Brain microvascular endothelial cell (primary cell): ENCODE results near the gene FAM110C.

Experiments
- DNase-seq: peaks from one replicate; pipeline ENCODE4 v3.0.0-alpha.2; 2020
- H3K27ac ChIP-seq: fragments of 250-450 bp; sonication (Bioruptor Pico); 2 replicates; pipeline ENCODE4 v1.5.1; 2020; ENCODE audit warnings: mild to moderate bottlenecking, moderate library complexity
- H3K27me3 ChIP-seq: fragments of 250-450 bp; sonication (Bioruptor Pico); replicated peaks from 2 replicates; pipeline ENCODE4 v1.5.1; 2020; ENCODE audit warnings: mild to moderate bottlenecking
- H3K36me3 ChIP-seq: fragments of 250-450 bp; sonication (Bioruptor Pico); replicated peaks from 2 replicates; pipeline ENCODE4 v1.5.1; 2020; ENCODE audit warnings: mild to moderate bottlenecking
- H3K4me3 ChIP-seq: 2 replicates; pipeline ENCODE4 v1.5.1; 2011; ENCODE audit warnings: low read depth, mild to moderate bottlenecking, control low read depth, low read length, moderate library complexity
- CTCF ChIP-seq: IDR thresholded peaks from 2 replicates; pipeline ENCODE4 v1.5.1; 2011; ENCODE audit warnings: low read depth, mild to moderate bottlenecking, moderate library complexity, low read length, control low read depth, inconsistent platforms; ENCODE audit errors: missing control alignments
- in situ Hi-C: cut with HindIII; loops from 2 replicates; pipeline ENCODE4 v1.10.0; 2017; ENCODE audit warnings: low sequenced_read_pairs, low pct_ligation_motif_present

FAM110C gene

DNA sequence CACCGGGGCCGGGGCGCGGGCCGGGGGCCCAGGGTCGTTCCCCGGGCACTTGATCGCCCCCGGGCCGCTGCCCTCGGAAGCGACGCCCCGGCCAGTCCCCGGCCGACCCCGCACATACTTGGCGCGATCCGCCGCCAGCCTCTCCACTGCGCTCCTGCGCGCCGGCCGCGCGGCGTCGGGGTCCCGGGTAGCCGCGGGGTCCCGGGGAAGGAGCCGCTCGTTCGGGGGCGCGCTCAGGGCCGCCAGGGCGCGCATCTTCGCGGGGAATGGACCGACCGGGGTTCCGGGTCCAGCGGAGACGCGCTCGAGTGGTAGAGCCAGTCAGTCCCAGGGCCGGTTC lies 204 bp downstream of the FAM110C start:
- peaks cover 29% of the 10 kb centered on the region for H3K27me3 ChIP-seq
- no peak for DNase-seq

GRCh38 chr2:45342-46130 lies 769 bp downstream of the FAM110C start:
- Histone ChIP-seq H3K27ac (no peak overlapping the region), H3K4me3 (no peak overlapping the region), H3K36me3 (no peaks in the 10 kb centered on the region), H3K27me3 (peaks cover 29% of the 10 kb centered on the region)
- no peak for TF ChIP-seq CTCF
- in situ Hi-C loops = no loop called here
- no peak for DNase-seq

More for the DNA sequence above, 204 bp downstream of the FAM110C start:
- no peak for TF ChIP-seq CTCF
- in situ Hi-C loops = no loop called here
- Histone ChIP-seq H3K4me3 (no peak overlapping the region), H3K27ac (no peak overlapping the region), H3K36me3 (no peaks in the 10 kb centered on the region)

- in situ Hi-C loops = no loop called here
- DNase-seq = no peak
- no peaks in the 10 kb centered on the region for H3K36me3 ChIP-seq
- H3K27ac ChIP-seq = no peak overlapping the region
- TF ChIP-seq CTCF = no peak
- no peak overlapping the region for H3K4me3 ChIP-seq
- peaks cover 29% of the 10 kb centered on the region for H3K27me3 ChIP-seq
These were observed 1.5 kb downstream of the FAM110C start for GRCh38 chr2:44748-45341.

- Histone ChIP-seq H3K27ac (no peak overlapping the region), H3K4me3 (no peak overlapping the region), H3K27me3 (peaks cover 29% of the 10 kb centered on the region), H3K36me3 (no peaks in the 10 kb centered on the region)
- TF ChIP-seq CTCF = no peak
- no peak for DNase-seq
- in situ Hi-C loops = no loop called here
These were observed 3.5 kb downstream of the FAM110C start for GRCh38 chr2:42788-43187.

GRCh38 chr2:40465-40864 lies 5.8 kb downstream of the FAM110C start:
- TF ChIP-seq CTCF = no peak
- H3K36me3 ChIP-seq = no peaks in the 10 kb centered on the region
- in situ Hi-C loops = no loop called here
- H3K27ac ChIP-seq = no peak overlapping the region
- DNase-seq = no peak
- no peak overlapping the region for H3K4me3 ChIP-seq
- H3K27me3 ChIP-seq = peaks cover 7% of the 10 kb centered on the region

- no peak for DNase-seq
- no peak for TF ChIP-seq CTCF
- H3K4me3 ChIP-seq = no peak overlapping the region
- in situ Hi-C loops = no loop called here
- H3K27me3 ChIP-seq = no peaks in the 10 kb centered on the region
- no peaks in the 10 kb centered on the region for H3K36me3 ChIP-seq
- H3K27ac ChIP-seq = no peak overlapping the region
These were observed 8.2 kb downstream of the FAM110C start for GRCh38 chr2:38155-38554.
